Measurements from ENCODE around the gene SDHA.
"Not testable (repeated sequence)": the region's sequence is repeated elsewhere in the genome, so short reads cannot be mapped to it uniquely, and the experiment has no call there.

Gene SDHA

DNA sequence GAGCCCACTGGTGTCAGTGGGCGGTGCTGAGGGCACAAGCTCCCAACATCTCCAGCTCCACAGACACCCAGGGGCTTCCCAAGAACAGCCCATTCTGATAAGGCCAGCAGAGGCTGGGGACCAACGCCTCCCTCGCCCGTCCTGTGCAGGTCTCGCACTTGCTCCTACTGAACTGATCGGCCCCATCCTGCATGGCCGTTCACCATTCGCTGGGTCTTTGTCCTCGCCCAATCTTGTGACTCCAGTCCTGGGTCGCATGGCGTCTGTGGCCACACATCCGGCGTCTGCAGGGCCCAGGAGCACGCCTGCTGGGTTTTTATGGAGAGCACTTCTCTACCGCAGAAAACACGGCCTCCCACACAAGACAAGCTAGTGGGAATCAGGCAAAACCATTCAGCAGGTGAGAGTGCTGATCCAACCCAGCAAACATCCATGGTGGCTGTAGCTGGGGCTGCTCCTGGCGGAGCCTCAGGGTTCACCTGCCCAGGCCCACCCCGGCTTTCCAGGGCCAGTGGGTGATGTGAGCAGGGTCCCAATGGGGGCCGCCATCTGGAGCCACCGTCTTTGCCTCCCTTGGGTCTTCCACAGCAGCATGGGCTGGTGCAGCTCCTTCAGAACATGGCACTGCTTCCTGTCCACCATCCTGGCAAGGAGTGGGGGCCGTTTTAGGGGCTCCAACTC, 19.5 kb upstream of the SDHA start:
- DNase-seq = no peak

DNA sequence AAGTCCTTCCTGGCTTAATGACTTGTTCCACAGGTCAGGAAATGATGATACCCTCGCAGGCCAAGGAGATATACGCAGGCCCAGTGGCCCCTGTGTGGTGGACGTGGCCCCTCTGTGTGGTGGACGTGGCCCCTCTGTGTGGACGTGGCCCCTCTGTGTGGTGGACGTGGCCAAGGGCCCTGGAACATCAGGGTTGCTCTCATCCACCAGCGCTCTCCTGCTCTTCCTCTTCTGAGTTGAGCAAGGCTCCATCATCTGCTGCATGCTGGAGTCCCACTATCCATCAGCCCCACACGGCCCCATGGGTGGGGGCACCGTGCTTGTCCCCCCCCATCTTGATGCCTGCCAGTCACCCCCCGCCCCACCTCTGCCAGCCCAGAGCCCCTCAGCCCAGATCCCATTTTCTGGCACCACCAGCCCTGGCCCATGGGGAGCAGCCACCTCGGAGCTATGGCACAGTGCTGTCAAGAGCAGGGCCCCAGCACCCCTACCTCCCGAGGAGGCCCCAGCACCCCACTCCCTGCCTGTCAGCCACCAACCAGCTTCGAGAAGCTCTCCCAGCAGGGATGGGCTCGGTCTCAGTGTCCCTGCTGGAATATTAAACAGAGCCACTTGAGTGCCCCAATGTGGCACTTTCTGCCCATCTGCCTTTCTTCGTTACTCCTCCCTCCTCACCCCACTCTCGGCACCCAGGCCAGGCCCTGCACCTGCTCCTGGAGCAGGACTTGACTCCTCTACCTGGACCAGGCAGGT, 18.7 kb upstream of the SDHA start:
- DNase-seq = no peak

- no peak for DNase-seq
These were observed 18.0 kb upstream of the SDHA start for GRCh38 chr5:199950-200645.

- no peak for DNase-seq
These were observed 17.1 kb upstream of the SDHA start for GRCh38 chr5:200985-201384.

GRCh38 chr5:201672-202071, 16.4 kb upstream of the SDHA start:
- no peak for DNase-seq

DNA sequence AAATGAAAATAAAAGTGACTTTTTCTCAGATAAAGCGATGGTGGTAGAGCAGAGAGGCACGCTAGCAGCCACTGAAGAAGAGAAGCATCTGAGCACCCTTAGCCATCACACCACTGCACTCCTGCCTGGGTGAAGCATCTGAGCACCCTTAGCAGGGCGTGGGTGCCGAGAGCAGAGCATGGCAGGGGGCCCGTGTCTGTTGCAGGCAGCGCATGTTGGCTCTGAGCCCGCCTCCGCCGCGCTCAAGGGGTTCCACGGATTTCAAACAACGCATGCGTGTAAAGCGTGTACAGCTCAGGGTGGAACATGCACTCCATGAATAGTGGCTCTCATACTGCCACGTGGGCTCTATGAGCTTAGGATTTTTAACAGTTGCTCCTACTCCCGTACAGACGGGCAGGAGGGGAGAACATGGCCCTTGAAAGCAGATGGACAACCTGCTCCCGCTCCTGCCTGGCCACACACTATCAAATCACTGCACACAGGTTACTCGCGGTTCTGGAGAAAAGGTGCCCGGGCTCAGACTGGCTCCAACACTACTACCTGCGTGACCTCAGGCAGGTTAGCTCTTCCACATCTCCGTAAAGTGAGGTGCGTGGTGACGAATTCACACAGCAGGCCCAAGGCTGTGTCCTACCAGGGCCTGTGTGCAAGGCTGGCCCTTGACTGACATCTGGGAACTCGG, 14.7 kb upstream of the SDHA start:
- DNase-seq = no peak

DNA sequence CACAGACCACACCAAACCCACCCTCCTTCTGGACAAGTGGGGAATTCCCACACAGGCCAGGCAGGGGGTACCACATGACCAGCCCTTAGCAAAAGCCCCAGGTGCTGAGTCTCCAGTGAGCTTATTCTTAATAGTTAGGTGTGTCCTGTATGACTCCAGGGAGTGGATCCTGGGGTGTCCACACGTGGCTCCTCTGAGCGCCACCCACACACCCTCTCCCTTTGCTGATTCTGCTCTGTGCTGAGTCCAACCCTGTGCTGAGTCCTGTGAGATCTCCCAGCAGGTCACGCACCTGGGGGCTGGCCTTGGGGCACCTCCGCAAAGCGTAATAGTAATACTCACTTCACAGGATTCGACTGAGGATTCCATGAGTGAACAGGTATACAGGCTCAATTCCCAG, 14.1 kb upstream of the SDHA start:
- DNase-seq = no peak

- no peak for DNase-seq
These were observed 13.7 kb upstream of the SDHA start for GRCh38 chr5:204462-204861.

- DNase-seq = no peak
These were observed 13.0 kb upstream of the SDHA start for GRCh38 chr5:204966-205670.

DNA sequence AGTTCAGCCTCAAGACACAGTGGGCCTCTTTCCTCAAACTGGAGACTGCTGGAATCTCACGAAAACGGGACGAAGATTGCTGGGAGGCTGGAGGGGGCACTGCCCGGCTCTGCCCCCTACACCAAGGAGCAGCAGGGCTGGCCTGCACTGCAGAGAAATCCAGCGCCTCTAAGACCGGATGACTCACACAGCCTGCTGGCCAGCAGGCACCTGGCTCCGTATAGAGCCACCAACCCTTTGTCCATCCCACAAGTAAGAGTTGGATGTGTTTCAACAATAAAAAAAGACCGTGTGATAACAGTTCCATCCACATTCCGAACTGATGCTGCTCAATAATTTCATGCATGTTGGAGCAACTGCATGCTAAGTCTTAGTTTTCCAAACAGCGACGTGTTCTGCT, 11.7 kb upstream of the SDHA start:
- DNase-seq = no peak

DNA sequence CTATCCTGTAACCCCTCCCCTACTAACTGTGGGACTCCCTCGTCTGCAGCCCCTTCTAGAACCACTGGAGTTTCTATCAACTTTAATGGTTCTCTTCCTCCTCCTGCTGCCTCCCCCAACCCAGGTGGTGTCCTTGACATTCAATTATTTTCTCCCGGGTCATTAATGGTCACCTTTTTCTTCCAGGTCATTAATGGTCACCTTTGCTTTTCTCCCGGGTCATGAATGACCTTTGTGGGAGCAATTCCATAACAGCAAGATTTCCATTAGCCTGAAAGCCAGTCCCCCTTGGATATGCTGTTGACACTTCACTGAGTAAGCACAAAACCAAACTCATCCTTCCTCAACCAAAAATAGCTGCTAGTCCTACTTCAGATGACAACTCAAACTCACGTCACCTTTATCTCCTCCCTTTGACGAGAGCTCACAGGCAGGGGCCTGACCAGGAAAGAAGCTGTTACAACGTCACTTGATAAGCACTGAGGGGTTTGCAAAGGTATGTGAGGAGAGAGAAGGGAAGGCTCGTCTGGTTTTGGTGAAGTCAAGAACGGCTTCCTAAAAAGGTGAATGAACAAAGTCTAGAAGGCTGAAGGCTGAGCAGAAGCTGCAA, 11.1 kb upstream of the SDHA start:
- DNase-seq = no peak

- DNase-seq = no peak
These were observed 10.5 kb upstream of the SDHA start for GRCh38 chr5:207599-207998.

- no peak for DNase-seq
These were observed 9.5 kb upstream of the SDHA start for GRCh38 chr5:208449-209114.

- no peak for DNase-seq
These were observed 4.2 kb upstream of the SDHA start for GRCh38 chr5:213803-214395.

DNA sequence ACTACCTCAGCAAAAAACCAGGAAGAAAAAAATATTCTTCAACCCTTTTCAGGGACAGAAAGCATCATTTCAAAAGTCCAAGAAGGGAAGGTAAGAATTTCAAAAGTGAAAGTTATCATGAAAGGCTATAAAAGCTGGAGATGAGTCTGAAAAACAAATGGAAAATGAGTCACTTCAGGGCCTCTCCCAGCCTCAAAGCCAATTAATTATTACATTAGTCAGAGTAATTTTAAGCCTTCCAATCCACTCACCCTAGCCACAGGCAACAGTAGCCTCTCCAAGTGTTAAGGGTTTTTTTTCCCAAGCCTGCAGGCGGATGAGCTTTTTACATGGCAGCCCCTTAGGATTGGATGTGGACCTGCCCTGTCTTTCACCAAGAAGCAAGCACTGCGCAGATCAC, 2.9 kb upstream of the SDHA start:
- DNase-seq = not testable (repeated sequence)

DNA sequence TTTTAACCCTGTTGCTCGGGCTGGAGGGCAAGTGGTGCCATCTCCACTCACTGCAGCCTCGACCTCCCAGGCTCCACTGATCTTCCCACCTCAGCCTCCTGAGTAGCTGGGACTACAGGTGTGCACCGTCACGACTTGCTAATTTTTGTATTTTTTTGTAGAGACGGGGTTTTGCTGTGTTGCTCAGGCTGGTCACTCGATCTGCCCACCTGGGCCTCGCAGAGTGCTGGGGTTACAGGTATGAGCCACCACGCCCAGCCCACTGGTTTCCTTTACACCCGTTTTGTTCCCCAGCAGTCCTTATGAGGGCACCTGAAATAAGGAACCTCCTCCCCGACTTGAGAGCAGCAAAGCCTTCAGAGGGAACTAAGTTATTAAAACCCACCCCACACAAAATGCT, 2.0 kb upstream of the SDHA start:
- not testable (repeated sequence) for DNase-seq

GRCh38 chr5:218457-219291, 554 bp downstream of the SDHA start:
- no peak for DNase-seq

DNA sequence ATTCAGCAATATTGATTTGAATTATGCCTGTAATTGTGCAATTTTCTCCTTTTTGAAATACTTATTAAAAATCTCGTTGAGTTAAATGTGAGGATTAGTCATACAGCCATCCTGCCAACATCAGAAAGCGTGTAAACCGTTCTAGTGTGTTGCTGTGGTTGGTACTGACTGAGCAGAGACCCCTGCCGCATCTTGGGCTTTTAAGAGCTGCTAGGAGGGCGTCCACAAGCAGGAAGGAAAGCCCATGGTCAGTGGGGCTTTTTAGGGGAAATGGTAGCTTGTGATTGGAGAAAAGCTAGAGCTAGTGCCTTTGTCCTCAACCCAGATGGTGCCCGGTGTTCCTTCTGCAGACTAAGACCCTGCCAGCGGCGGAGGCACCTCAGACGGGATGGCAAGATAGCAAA, 1.3 kb downstream of the SDHA start:
- no peak for DNase-seq

DNA sequence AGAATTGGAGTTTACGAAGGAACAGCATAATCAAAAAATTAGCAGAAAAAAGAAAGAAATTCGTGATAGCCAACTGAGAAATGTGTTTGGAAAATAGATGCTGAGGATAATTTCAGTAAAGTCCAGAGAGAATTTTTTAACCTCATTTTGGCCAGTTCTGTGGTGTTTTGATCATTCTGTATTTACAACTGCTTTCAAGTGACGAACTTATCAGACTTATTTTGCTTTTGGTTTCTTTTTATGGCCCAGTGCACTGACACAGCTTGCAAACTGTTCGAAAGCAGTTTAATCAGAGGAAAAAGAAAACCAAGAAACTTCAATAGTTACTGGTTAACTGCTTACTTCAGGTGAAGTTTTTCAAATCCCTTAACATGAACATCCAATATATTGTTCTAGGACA, 1.9 kb downstream of the SDHA start:
- no peak for DNase-seq

DNA sequence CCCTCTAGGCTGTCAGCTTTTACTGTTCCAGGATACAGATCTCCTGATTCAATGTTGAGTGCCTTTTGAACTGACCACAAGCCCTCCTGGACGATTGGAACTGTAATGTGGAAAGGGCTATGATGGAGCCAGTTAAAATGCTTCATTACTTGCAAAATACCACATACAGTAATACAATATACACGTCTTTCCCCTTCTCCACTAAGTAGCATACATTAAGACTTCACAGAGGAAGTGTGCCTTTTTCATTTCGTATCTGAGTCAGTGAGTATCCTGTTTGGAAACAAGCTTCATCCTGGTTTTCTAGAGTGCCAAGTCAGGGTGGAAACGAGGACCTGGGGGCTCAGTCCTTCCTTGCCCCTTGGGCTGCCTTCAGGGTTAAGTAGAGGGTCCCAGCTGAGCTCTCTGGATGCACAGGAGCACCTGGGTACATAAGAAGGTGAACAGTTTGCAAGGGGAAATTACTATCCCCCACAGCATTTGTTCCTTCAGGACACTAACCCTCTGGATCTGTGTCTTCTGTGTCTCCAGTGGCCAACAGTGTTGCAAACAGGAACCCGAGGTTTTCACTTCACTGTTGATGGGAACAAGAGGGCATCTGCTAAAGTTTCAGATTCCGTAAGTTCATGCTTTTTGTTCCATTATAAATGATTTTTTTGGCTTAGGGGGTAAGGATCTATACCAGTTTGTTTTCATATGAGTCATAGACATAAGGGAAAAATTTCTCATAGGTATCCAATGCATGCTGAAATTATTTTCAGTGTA, 5.0 kb downstream of the SDHA start:
- DNase-seq = not testable (repeated sequence)

Data from NCI-H226 (cell line).